Loucy (cell line): ENCODE data around the gene MAT2A.

Experiments
- CTCF ChIP-seq: fragments of 200-600 bp; sonication (generic); conservative IDR thresholded peaks from 2 replicates; pipeline ENCODE4 v1.5.1; 2014; ENCODE audit warnings: mild to moderate bottlenecking, antibody characterized with exemption, low read length
- EZH2phosphoT487 ChIP-seq: fragments of 200-600 bp; IDR thresholded peaks from 2 replicates; pipeline ENCODE4 v1.6.1; 2018; ENCODE audit warnings: antibody characterized with exemption, mild to moderate bottlenecking, moderate library complexity, borderline replicate concordance

- TF ChIP-seq CTCF (no peak), EZH2phosphoT487 (no peak)
These were observed 13.9 kb upstream of the MAT2A start for GRCh38 chr2:85525029-85525428.
